ENCODE measurements around the gene INTS6. TPM values are rescaled to one million over a fixed set of nuclear protein-coding genes. Genes with fewer than 3 reads are reported as not detected.

The INTS6 gene
- total RNA-seq, 2 experiments from 2014 or later, result 44.4 to 47.1 TPM

DNA sequence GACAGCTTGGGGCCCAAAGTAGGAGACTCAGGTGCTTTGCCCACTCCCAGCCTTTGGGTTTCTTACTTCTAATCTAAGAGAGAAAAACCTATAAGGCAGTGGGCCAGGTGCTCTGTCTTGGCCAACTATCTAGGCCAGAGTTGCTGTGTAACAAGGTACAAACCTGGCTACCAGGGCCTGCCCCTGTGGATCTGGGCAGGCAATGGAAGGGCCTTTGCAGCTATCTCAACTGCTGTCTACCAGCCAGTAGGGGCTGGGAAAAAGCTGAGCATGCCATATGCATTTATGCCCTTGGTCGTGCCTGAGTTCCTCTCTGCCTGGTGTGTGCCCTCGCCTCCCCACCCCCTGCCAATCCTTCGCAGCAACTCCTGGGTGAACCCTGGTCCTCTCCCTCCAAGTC is 130.0 kb downstream of the INTS6 start:
- ChIA-PET CTCF (interaction anchor here (1.3 kb wide), 1 partner anchor 37 kb away, joined by 4 read pairs; no protein-coding TSS in a partner anchor), POLR2A (no interaction called here)
- intact Hi-C loops (cut with micrococcal nuclease), result no loop called here
- no peak overlapping the region for H3K4me3 Mint-ChIP-seq
- no peaks in the 10 kb centered on the region for H3K9me3 Mint-ChIP-seq
- no peaks in the 10 kb centered on the region for H3K27me3 Mint-ChIP-seq
- DNase-seq, result no peak
- no peaks in the 10 kb centered on the region for H3K36me3 Mint-ChIP-seq
- no peaks in the 10 kb centered on the region for H3K4me1 Mint-ChIP-seq (ENCODE audit: low read depth)
- H3K27ac Mint-ChIP-seq, result no peak overlapping the region

DNA sequence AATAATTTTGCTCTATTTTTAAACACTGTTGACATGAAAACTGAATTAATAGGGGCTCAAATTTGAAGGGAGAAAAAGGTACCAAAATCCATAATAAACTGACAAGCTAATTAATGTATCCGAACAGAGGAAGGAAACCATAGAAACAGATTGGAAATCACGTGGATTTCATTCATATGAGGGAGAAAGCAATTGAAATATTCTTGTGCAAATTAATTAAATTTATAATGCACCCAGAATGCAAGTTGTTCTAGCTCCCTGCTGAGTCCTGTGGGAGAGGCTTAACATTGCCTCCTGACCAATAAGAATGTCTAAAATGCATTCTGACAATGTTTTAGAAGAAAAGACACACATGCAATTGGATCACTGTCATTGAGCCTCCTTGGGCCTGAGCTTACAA is 131.0 kb downstream of the INTS6 start:
- CTCF ChIA-PET, result interaction anchor here (1.3 kb wide), 1 partner anchor 36 kb away, joined by 4 read pairs; no protein-coding TSS in a partner anchor
- no peaks in the 10 kb centered on the region for H3K4me1 Mint-ChIP-seq (ENCODE audit: low read depth)
- no peak overlapping the region for H3K27ac Mint-ChIP-seq

DNA sequence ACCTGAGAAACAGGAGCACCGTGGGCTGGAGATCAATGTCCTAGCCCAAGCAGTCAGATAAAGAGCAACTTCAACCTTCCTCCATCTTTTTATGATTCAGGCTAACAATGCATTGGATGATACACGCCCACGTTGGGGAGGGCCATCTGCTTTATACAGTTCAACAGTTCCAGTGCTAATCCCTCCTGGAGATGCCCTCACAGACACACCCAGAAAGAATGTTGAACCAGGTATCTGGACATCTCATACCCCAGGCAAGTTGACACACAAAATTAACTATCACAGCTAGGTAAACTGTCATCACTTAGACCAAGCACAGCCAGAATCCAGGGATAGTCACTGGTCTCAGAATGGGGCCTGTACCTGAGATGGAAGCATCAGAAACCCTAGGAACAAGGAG is 134.0 kb downstream of the INTS6 start:
- Mint-ChIP-seq H3K4me1 (ENCODE audit: low read depth) (no peaks in the 10 kb centered on the region), H3K36me3 (no peaks in the 10 kb centered on the region), H3K27ac (no peak overlapping the region), H3K4me3 (no peak overlapping the region), H3K27me3 (peaks cover 2% of the 10 kb centered on the region), H3K9me3 (no peaks in the 10 kb centered on the region)
- POLR2A ChIA-PET, result no interaction called here
- intact Hi-C loops (cut with micrococcal nuclease), result no loop called here
- CTCF ChIA-PET, result no interaction called here
- DNase-seq, result no peak

More for the DNA sequence above, 131.0 kb downstream of the INTS6 start:
- intact Hi-C loops (cut with micrococcal nuclease), result no loop called here
- no peaks in the 10 kb centered on the region for H3K27me3 Mint-ChIP-seq
- no peak overlapping the region for H3K4me3 Mint-ChIP-seq
- no peaks in the 10 kb centered on the region for H3K36me3 Mint-ChIP-seq
- POLR2A ChIA-PET, result no interaction called here
- DNase-seq, result no peak
- H3K9me3 Mint-ChIP-seq, result no peaks in the 10 kb centered on the region

DNA sequence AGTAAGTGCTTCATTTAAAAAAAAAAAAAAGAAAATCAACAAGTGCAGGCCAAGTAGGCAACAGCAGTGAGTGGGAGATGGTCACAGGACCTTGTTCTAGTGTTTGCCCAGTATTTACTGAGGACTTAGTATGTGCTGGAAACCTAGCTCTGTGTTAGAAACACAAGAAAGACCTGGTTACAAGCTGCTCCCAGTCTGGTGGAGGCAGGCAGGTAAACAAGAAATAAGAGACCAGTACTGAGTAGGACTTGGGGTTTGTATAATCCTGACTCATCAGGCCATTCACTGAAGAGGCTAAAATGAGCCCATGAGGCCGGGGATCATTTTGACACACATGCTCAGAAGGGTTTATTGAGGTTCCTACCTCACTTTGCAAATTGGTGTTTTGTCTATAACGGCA is 134.8 kb downstream of the INTS6 start:
- intact Hi-C loops (cut with micrococcal nuclease), result no loop called here
- Mint-ChIP-seq H3K27ac (no peak overlapping the region), H3K27me3 (peaks cover 2% of the 10 kb centered on the region), H3K4me3 (no peak overlapping the region), H3K9me3 (no peaks in the 10 kb centered on the region), H3K36me3 (no peaks in the 10 kb centered on the region), H3K4me1 (ENCODE audit: low read depth) (no peaks in the 10 kb centered on the region)
- ChIA-PET CTCF (no interaction called here), POLR2A (no interaction called here)
- DNase-seq, result no peak

DNA sequence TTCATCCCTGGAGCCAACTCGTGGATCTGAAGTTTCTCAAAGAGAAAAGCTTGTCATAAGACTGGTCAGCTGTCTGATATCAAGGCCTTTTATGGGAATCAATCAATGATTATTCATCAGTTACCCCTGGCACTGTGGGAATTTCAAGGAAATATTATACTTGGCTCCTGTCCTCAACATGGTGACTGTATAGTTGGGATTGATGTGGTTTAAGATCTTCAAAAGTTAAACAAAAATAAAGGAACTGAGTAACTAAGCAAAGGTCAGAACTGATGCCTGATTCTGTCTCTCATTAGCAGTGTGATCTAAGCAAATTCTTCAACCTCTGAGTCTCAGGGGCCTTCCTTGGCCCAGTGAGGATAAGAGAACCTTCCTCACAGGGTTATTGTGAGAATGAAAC is 135.6 kb downstream of the INTS6 start:
- peaks cover 3% of the 10 kb centered on the region for H3K27me3 Mint-ChIP-seq
- ChIA-PET POLR2A (no interaction called here), CTCF (no interaction called here)
- H3K4me3 Mint-ChIP-seq, result no peak overlapping the region
- H3K4me1 Mint-ChIP-seq (ENCODE audit: low read depth), result no peaks in the 10 kb centered on the region
- no peaks in the 10 kb centered on the region for H3K36me3 Mint-ChIP-seq
- H3K9me3 Mint-ChIP-seq, result no peaks in the 10 kb centered on the region
- no peak overlapping the region for H3K27ac Mint-ChIP-seq
- intact Hi-C loops (cut with micrococcal nuclease), result no loop called here
- no peak for DNase-seq

DNA sequence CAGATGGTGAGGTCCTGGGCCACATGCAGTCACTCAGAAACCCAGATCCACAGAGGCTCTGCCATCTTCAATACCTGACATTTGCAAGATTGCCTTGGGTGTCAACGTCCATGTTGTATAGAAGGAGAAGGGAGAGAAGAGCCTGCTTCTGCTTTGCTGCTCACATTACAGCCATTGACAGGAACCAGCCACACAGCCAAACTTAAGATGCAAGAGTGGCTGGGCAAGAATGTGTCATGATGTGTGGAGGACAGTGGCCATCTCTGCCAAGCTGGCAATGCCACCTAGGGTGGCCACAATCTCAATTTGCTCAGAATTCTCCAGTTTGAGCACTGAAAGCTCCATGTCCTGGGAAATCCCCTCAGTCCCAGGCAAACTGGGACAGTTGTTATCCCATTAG is 139.2 kb downstream of the INTS6 start:
- no peak for DNase-seq
- no peak overlapping the region for H3K4me3 Mint-ChIP-seq
- ChIA-PET POLR2A (interaction anchor here (0.5 kb wide), 1 partner anchor 15 kb away, joined by 3 read pairs; no protein-coding TSS in a partner anchor), CTCF (no interaction called here)
- no peaks in the 10 kb centered on the region for H3K36me3 Mint-ChIP-seq
- intact Hi-C loops (cut with micrococcal nuclease), result no loop called here
- peaks cover 14% of the 10 kb centered on the region for H3K27me3 Mint-ChIP-seq
- H3K9me3 Mint-ChIP-seq, result no peaks in the 10 kb centered on the region
- no peak overlapping the region for H3K27ac Mint-ChIP-seq
- H3K4me1 Mint-ChIP-seq (ENCODE audit: low read depth), result no peaks in the 10 kb centered on the region

DNA sequence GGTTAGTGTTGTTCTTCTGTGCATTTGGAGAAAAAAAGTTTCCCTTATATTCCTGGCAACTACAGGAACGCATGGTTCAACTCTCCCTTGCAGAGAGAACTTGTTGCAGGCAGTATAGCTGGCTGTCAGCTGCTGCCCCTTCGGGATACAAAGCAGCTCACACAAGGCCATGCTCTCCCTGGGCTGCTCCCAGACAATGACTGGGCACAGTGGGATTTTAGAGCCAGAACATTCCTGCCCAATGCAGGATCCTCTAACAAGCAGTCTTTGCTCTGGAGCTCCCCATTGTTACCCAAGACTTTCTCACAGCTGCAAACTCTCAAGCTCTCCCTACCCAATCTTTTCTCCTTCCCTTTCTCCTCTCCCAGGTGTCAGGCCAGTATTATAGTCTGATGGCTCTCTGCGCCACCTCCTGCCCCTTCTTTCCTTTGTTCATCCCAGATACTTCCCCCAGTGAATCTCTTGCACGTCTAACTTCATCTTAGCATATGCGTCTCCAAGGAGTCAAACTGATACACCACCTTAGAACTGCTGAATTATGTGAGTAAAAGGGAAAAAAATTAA is 140.8 kb downstream of the INTS6 start:
- intact Hi-C loops (cut with micrococcal nuclease), result no loop called here
- Mint-ChIP-seq H3K27me3 (peaks cover 15% of the 10 kb centered on the region), H3K4me1 (ENCODE audit: low read depth) (no peaks in the 10 kb centered on the region), H3K27ac (no peak overlapping the region), H3K36me3 (no peaks in the 10 kb centered on the region), H3K9me3 (no peaks in the 10 kb centered on the region), H3K4me3 (no peak overlapping the region)
- no peak for DNase-seq
- ChIA-PET CTCF (interaction anchor here (1.0 kb wide), 1 partner anchor 15 kb away, joined by 3 read pairs; no protein-coding TSS in a partner anchor), POLR2A (no interaction called here)

Small RNAs within 50 kb of the gene (microRNA-seq; reads per million reads assigned to microRNA genes)
- not detected for gene MIR5693 (ENCODE audit: borderline microRNAs expressed, borderline number of aligned reads, borderline replicate concordance)

Other genes starting within 250 kb of the INTS6 start
- gene FAM124A, start 230.6 kb downstream of the INTS6 start, total RNA-seq, result under 1 TPM; 0.15 to 0.24 TPM
- not detected for gene SERPINE3, start 113.3 kb downstream of the INTS6 start, total RNA-seq
- 10 to 100 TPM in 1 of 2 experiments, 1 to 10 TPM in 1; 9.3 to 11.2 TPM for gene WDFY2, start 131.4 kb upstream of the INTS6 start, total RNA-seq